IMR-90 (cell line): ENCODE measurements around the gene NDUFAF8.

Source experiments
- CEBPB ChIP-seq: IDR thresholded peaks from 2 replicates; pipeline ENCODE4 v1.6.1; 2012; ENCODE audit warnings: low read depth, low read length, improper control_type of control experiment
- FOS ChIP-seq: fragments of 150-350 bp; IDR thresholded peaks from 2 replicates; pipeline ENCODE4 v1.6.1; 2016; ENCODE audit warnings: low read depth, low read length
- POLR2A ChIP-seq: IDR thresholded peaks from 2 replicates; pipeline ENCODE4 v1.6.1; 2012; ENCODE audit warnings: mild to moderate bottlenecking, low read depth, low read length
- RAD21 ChIP-seq: IDR thresholded peaks from 2 replicates; pipeline ENCODE4 v1.6.1; 2012; ENCODE audit warnings: low read length, improper control_type of control experiment
- RCOR1 ChIP-seq: IDR thresholded peaks from 2 replicates; pipeline ENCODE4 v1.6.1; 2012; ENCODE audit warnings: mild to moderate bottlenecking, low read length, improper control_type of control experiment; ENCODE audit not compliant: insufficient replicate concordance
- TF ChIP-seq, protein P1 (sequence below): conservative IDR thresholded peaks from 2 replicates; pipeline ENCODE4 v1.5.1; 2012; ENCODE audit warnings: mild to moderate bottlenecking, low read depth, low read length, improper control_type of control experiment

DNA sequence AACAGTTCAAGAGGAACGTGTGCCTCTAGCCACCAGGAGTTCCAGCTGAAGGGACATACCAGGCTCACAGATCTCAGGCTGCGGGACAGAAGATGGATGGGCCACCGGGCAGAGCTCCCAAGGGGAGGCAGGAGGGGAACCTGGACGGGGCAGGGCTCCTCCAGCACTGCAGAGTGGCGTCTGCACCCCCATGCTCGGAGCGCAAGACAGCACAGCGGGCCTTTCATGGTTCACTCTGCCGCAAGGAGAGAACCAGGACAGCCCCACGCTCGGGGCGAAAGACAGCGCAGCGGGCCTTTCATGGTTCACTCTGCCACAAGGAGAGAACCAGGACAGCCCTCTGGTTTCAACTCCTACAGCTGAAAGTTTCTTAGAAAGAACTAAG lies 35.3 kb downstream of the NDUFAF8 start:
- TF ChIP-seq, protein P1, sequence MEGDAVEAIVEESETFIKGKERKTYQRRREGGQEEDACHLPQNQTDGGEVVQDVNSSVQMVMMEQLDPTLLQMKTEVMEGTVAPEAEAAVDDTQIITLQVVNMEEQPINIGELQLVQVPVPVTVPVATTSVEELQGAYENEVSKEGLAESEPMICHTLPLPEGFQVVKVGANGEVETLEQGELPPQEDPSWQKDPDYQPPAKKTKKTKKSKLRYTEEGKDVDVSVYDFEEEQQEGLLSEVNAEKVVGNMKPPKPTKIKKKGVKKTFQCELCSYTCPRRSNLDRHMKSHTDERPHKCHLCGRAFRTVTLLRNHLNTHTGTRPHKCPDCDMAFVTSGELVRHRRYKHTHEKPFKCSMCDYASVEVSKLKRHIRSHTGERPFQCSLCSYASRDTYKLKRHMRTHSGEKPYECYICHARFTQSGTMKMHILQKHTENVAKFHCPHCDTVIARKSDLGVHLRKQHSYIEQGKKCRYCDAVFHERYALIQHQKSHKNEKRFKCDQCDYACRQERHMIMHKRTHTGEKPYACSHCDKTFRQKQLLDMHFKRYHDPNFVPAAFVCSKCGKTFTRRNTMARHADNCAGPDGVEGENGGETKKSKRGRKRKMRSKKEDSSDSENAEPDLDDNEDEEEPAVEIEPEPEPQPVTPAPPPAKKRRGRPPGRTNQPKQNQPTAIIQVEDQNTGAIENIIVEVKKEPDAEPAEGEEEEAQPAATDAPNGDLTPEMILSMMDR = no peak
- TF ChIP-seq FOS (no peak), RCOR1 (no peak), CEBPB (no peak), RAD21 (no peak), POLR2A (no peak)
